Measurements from ENCODE around the gene TENM3. TPM values are rescaled to one million over a fixed set of nuclear protein-coding genes. Genes with fewer than 3 reads are reported as not detected.

Gene TENM3
- total RNA-seq, 1 donor = 24.2 TPM

DNA sequence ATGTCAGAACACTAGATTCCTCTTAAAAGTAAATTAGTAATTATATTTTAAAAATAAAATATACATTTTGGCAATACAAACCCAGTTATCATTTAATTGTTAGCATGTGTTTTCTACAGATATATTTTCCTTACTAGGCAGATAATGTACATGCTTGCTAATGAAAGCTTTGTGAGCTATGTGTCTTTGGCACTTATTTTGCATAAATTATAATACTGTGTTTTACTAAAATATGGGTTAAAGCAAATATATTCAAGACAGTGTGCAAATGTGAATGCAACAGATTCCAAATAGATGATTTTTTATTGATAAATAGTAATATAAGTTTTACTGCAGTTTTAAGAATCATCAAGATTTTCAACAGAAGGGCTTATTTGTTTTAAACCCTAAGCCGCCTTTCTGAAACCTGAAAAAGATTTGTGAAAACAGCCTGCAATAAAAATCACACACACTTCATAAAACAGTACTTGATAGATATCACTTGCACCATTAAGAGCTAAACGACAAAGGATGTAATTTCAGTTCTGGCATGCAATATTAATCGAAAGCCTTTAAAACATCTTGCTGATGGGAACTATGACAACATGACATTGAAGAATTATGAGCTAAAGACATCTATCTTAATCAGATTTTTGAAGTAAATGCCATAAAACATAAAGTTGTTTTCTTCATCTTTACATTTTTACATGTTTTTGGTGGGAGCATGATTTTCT lies 340.7 kb downstream of the TENM3 start:
- DNase-seq (ENCODE audit: low read depth) = no peak
- TF ChIP-seq, protein P1, sequence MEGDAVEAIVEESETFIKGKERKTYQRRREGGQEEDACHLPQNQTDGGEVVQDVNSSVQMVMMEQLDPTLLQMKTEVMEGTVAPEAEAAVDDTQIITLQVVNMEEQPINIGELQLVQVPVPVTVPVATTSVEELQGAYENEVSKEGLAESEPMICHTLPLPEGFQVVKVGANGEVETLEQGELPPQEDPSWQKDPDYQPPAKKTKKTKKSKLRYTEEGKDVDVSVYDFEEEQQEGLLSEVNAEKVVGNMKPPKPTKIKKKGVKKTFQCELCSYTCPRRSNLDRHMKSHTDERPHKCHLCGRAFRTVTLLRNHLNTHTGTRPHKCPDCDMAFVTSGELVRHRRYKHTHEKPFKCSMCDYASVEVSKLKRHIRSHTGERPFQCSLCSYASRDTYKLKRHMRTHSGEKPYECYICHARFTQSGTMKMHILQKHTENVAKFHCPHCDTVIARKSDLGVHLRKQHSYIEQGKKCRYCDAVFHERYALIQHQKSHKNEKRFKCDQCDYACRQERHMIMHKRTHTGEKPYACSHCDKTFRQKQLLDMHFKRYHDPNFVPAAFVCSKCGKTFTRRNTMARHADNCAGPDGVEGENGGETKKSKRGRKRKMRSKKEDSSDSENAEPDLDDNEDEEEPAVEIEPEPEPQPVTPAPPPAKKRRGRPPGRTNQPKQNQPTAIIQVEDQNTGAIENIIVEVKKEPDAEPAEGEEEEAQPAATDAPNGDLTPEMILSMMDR (IDR thresholded peaks at IDR 0.05; ENCODE audit: insufficient read depth, low read depth, low read length) = no peak
- no peak overlapping the region for H3K4me3 ChIP-seq (ENCODE audit: low read depth, low read length)

DNA sequence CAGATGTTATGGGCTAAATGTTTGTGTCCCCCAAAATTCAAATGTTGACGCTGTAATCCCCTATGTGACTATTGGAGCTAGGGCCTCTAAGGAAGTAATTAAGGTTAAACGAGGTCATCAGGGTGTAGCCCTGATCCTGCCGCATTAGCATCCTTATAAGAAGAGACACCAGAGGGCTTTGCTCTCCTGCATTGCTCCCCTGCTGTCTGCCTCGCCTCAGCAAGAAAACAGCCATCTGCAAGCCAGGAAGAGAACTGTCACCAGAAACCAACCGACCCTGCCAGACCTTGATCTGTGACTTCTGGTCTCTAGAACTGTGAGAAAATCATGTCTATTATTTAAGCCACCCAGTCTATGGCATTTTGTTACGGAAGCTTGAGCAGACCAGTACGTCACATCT lies 342.1 kb downstream of the TENM3 start:
- no peak for DNase-seq (ENCODE audit: low read depth)
- no peak overlapping the region for H3K4me3 ChIP-seq (ENCODE audit: low read depth, low read length)
- TF ChIP-seq, protein P1 (IDR thresholded peaks at IDR 0.05; ENCODE audit: insufficient read depth, low read depth, low read length) = no peak

DNA sequence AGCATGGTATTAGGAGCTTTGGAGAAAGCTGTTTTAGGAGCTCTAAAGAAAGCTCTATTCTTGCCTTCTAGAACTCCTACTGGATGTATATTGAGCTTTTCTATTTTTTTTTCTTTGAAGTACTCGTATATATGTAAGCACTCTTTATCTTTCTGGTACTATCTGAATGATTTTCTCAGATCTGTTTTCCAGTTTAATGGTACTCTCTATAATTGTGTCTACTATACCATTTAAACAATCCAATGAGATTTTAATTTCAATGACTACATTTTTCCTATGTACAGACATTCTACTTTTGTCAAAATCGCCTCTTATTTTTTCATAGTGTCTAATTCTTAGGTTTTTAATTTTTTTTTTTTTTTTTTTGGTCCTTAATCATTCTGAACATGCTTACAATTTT lies 345.9 kb downstream of the TENM3 start:
- DNase-seq (ENCODE audit: low read depth) = no peak
- H3K4me3 ChIP-seq (ENCODE audit: low read depth, low read length) = no peak overlapping the region
- TF ChIP-seq, protein P1 (IDR thresholded peaks at IDR 0.05; ENCODE audit: insufficient read depth, low read depth, low read length) = no peak

DNA sequence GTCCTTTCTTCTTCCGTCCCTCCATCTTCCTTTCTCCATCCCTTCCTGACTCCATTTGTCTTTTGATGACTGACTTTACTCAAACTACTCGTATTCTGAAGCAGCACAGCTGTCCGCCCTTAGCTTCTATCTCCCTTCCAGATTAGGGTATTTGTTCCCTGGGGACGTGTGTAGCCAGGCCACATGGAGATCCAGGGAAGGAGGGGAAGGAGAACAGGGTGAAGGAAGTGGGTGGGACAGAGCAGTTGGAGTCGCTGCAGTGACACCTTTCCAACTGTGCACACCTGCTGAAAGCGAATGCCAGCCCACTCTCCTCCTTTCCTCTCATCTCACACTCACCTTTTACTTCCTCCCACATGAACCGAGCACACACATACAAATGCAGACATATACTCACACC lies 350.2 kb downstream of the TENM3 start:
- TF ChIP-seq, protein P1 (IDR thresholded peaks at IDR 0.05; ENCODE audit: insufficient read depth, low read depth, low read length) = no peak
- no peak for DNase-seq (ENCODE audit: low read depth)
- H3K4me3 ChIP-seq (ENCODE audit: low read depth, low read length) = no peak overlapping the region

DNA sequence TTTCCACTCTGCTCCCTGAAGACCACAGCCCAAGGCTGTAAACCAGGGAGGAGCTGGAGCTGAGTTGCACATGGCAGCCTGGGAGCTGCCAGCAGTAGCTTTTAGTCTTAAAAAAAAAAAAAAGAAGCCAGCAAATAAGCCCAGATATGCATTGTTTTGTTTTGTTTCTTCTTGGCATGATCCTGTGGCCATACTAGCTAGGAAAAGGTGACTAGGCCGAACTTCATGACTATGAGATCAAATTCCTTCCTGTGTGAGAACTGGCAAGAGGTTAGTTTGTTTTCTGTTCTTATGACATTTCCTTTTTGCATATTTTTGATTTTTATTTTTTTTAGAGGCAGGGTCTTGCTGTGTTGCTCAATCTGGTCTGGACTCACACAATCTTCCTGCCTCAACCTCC lies 350.7 kb downstream of the TENM3 start:
- DNase-seq (ENCODE audit: low read depth) = no peak
- TF ChIP-seq, protein P1 (IDR thresholded peaks at IDR 0.05; ENCODE audit: insufficient read depth, low read depth, low read length) = no peak
- H3K4me3 ChIP-seq (ENCODE audit: low read depth, low read length) = no peak overlapping the region

DNA sequence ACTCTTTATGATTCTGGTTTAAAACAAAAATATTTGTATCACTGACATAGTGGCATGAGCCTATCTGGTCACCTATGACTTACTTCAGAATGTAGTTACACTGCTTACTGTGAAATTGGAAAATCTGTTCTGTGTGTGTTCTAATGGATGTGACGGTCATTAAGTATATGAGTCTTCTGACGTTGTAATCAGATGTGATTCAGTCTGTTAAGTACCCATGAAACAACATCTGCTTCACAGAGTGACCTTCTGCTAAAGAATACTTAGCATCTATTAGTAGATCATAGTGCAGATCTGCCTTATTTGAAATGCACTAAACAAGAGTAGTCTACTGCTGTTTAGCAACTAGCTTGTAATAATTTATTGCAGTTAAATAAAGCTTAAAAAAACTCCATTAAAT lies 356.9 kb downstream of the TENM3 start:
- TF ChIP-seq, protein P1 (IDR thresholded peaks at IDR 0.05; ENCODE audit: insufficient read depth, low read depth, low read length) = no peak
- H3K4me3 ChIP-seq (ENCODE audit: low read depth, low read length) = no peak overlapping the region
- DNase-seq (ENCODE audit: low read depth) = no peak

DNA sequence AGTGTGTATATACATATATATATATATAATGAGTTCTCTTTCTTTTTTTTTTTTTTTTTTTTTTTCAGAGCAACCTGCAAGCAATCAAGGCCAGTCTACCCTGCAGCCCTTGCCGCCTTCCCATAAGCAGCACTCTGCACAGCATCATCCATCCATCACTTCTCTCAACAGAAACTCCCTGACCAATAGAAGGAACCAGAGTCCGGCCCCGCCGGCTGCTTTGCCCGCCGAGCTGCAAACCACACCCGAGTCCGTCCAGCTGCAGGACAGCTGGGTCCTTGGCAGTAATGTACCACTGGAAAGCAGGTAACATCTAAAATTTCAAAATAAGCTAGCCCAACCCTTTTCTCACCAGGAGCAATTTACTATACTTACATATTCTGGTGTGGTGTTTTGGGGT lies 357.7 kb downstream of the TENM3 start:
- no peak overlapping the region for H3K4me3 ChIP-seq (ENCODE audit: low read depth, low read length)
- TF ChIP-seq, protein P1 (IDR thresholded peaks at IDR 0.05; ENCODE audit: insufficient read depth, low read depth, low read length) = no peak
- DNase-seq (ENCODE audit: low read depth) = no peak
